GM19467 (cell line): Measurements from ENCODE around the gene POLRMT.

ENCODE experiments used
- ATAC-seq: cut with Tn5 transposase; IDR thresholded peaks from one replicate; pipeline ENCODE4 v1.9.1; 2021; ENCODE audit warnings: mild to moderate bottlenecking, moderate library complexity; ENCODE audit not compliant: unreplicated experiment

Gene POLRMT

GRCh38 chr19:648305-648704 lies 15.0 kb upstream of the POLRMT start:
- ATAC-seq: no peak

GRCh38 chr19:647566-648284 lies 14.4 kb upstream of the POLRMT start:
- no peak for ATAC-seq

DNA sequence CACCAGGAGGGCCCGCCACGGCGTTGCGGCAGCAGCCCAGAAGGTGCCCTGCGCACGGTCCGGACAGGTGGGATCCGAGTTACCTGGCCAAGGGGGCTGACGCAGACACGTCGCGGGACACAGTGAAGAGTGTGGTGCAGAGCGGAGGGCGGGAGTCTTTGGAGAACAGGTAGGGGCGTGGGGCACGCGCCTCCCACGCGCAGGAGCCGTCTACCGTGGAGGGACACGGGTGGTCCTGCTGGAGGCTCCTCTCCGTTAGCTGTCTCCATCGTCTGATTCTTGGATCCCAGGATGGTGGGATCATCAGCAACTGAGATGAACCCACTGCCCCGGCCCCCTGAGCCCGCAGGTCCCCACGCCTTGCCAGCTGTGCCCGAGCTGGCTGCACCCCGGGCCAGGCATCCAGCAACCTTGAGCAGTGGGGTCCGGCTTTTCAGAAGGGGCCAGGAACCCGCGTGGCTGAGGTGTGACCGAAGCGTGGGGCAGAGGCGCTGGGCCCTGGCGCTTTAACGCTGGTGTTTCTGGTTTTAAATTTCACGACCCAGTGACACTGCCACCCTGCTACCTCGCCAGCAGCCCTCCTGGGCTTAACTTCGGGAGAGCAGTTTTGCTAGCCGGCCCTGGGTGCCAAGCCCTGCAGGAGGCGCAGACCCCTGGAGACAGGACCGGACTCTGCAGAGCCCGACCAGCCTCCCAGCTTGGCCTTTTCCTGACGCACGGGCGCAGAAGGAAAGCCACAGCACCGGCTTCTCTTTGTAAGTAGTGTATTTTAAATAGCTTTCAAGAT lies 13.6 kb upstream of the POLRMT start:
- ATAC-seq: no peak

GRCh38 chr19:645912-646778 lies 12.8 kb upstream of the POLRMT start:
- no peak for ATAC-seq

- no peak for ATAC-seq
Observed at GRCh38 chr19:644789-645188, 11.5 kb upstream of the POLRMT start.

- ATAC-seq: no peak
Observed at GRCh38 chr19:644363-644762, 11.0 kb upstream of the POLRMT start.

GRCh38 chr19:643736-644135 lies 10.4 kb upstream of the POLRMT start:
- no peak for ATAC-seq

DNA sequence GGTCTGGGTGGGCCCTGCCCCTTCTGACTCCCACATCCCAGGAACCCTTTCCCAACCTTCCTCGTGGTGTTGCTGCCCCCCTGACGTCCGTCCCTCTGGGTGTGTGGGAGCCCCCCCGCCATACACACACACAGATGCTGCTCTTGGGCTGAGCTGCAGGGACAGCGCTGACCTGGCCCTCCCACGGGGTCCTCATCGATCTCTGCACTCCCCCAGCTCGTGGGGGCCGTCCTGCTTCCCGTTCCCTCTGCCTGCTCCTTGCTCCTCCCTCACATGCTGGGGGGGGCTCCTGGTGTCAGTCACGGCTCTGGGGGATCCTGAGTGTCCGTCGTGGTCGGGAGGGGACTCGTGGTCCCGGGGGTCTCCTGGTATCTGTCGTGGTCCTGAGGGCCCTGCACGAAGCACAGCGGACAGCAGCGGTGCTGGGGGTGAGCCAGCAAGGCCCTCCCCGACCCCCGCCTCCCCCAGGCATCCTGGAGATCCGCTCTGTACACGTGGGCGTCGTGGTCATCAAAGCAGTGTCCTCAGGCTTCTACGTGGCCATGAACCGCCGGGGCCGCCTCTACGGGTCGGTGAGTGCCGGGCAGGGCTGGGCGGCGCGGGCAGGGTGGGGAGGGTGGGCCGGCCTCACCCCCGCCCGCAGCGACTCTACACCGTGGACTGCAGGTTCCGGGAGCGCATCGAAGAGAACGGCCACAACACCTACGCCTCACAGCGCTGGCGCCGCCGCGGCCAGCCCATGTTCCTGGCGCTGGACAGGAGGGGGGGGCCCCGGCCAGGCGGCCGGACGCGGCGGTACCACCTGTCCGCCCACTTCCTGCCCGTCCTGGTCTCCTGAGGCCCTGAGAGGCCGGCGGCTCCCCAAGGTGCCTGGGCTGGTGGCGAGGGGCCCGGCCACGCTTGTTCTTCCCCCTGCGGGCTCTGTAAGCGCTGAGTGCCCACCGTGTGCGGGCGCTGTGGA lies 9.7 kb upstream of the POLRMT start:
- ATAC-seq: no peak

DNA sequence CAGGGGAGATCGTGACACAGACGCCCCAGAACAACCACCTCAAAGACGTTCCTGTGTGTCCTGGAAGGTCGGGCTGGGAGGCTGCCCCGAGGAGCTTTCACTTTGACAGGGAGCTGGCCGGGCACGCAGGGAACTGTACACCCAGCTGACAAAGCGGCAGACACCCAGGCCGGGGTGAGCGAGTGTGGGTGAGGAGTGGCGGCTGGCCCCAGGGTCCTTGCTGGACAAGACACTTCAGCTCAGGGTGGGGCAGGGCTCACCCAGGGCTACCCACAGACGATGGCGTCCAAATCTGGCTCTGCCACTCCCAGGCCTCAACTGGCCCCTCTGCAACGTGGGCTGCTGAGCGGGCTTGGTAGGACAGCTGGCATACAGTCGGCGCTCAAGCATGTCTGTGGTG lies 8.4 kb upstream of the POLRMT start:
- no peak for ATAC-seq

DNA sequence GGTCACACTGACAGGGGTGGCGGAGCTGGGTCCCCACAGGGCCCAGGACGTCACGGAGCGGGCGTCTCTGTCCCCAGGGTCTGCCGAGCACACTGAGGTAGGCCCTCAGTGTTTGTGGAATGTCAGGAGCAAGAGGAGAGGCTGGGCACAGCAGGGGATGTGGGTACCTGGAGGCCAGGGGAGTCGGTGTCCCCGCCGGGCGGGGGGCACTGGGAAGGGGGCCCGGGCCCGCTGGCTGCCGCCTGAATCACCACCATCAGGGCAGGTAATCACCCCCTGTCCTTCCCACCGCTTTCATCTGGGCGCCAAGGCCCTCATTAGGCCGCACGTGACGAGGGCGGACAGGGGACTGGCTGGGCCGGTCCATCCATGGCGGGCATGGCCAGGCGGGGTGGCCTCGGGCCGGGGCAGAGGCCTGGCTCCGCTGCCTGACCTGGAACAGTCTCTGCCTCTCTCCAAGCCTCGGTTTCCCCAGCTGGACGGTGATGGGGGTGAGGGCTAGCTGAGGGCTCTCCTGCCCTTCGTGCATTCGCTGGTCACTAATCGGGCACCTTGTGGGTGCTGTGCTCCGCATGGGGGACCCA lies 7.4 kb upstream of the POLRMT start:
- no peak for ATAC-seq

DNA sequence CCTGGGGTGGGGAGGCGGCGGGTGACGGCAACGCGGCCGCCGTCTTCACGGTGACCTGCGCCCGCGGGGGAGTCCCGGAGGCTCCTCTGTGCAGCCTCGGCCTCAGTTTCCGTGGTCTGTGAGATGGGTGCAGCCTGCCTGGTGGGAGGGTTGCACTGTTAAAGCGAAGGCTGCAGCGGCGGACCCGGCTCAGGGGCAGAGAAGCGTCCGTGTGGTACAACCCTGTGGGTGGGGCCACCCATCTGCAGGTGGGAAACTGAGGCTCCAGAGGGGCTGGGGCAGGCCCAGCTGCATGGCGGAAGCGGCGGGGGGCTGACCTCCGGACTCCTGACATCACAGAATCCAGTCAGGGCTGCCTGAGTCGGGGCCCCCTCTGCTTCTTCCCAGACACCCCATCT lies 6.8 kb upstream of the POLRMT start:
- ATAC-seq: no peak

- ATAC-seq: peak; percentile 46
Observed at GRCh38 chr19:639253-640160, 6.2 kb upstream of the POLRMT start, which contains the start of gene FGF22. FGF22 (plus strand) TSS chr19:639879; CDS start chr19:639926, 47 bp downstream.

DNA sequence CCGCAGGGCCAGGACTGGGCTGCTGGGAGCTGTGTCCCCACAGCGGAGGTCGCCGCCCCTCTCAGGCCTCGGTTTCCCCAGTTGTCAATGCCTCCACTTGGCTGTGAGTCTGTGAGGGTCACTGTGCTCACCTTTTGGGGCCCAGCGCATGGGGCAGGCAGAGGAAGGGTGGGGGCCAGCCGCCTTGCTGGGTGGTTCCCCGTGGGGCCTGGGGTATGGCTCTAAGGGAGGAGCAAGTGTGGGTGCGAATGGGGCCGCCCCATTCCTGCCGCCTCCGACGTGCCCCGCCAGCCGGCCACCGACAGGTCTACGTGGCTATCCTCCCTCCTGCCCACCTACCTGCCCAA lies 5.5 kb upstream of the POLRMT start:
- ATAC-seq: no peak

- ATAC-seq: no peak
Observed at GRCh38 chr19:634975-635652, 1.8 kb upstream of the POLRMT start.

DNA sequence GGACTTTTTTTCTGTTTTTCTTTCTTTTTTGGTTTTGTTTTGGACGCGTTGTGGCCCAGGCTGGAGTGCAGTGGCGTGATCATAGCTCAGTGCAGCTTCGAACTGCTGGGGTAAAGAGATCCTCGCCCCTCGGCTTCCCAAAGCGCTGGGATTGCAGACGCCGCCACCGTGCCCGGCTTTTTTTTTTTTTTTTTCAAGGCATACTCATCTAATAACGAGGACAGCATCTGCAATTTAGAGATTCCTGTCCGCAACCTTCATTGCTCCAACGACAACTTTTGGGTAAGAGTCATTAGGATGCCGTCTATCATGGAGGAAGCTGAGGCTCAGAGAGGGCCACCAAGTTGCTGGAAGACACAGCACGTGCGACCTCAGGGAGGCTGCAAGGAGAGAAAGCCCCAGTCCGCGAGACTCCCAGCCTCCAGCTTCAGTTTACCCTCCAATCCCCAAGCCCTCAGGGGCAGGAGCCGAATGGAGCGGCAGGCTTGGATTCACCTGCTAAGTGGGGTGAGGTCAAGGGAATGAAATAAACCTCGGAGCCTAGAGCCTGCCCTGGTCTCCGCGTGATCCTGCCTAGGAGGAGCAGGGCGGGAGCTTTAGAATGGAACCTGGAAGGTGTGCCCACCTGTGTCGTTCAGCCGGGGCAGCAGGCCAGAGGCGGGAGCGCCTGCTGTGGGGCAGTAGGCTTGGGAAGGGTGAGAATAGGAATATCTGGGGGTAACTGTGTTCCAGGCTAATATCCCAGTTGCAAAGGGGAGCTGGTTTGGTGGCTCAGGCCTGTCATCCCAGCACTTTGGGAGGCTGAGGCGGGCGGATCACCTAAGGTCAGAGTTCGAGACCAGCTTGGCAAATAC lies 676 bp upstream of the POLRMT start:
- ATAC-seq: no peak

DNA sequence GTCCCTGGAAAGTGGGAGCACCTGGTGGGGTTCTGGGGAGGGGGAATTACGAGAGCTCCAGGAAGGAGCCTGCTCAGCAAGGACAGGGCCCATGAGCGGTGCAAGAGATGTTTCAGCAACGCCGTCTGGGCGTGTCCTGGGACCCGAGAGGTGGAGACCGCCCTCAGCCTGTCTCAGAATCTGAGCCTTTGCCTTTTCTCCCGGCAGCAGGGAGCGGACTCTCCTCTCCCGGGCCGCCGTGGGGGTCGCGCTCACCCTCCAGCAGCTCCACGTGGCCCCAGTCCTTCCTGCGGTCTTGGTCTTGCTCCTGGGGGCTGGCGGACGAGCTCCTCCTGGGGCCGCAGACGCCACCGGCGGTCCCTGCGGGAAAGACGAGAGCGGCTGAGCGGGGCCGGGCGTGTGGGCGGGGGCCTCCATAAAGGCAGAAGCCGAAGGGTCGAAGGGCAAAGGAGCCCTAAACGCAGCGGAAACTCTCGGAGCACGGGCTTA lies 714 bp downstream of the POLRMT start:
- ATAC-seq: peak; percentile 20

DNA sequence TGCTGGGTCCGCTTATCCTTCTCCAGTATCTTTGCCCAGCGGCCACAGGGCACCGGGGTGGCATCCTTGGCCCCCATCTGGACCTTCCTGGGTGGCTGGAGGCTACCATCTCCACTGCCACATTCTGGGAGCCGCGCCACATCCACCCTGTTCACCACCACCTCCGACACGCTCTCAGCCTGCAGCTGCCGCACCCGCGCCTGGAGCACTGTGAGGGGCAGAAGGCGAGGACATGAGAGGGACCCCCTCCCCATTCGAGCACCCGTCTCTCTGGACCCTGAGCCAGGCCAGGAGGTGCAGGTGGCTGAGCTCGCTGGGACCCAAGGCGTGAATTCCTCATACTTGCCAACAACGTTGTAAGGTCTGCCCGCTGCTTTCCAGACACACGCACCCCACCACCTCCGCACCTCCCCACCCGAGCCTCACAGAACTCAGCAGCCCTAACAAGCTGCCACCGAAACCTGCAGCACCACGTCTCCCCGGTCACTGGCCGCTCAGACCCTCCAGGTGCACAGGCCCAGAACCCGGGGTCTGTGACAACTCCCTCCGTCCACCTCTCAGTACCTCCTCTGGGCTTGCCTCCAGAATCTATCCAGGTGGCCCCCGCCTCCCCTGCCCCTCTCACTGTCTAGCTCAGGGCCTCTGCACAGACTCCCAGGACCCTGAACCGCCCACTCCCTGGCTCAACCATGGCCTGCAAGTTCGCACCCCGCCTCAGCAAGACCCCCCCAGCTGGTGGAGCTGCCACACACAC lies 3.2 kb downstream of the POLRMT start:
- ATAC-seq: no peak
